ENCODE measurements around the gene FRS3.

- TF ChIP-seq CTCF (IDR thresholded peaks at IDR 0.05) (no peak), POLR2A (IDR thresholded peaks at IDR 0.05) (no peak)
Measured at GRCh38 chr6:41785689-41786450, 6.2 kb upstream of the FRS3 start.
